PFSK-1 (cell line): ENCODE data around the gene BTBD19.

Experiments used
- FOXP2 ChIP-seq: optimal IDR thresholded peaks from 2 replicates; pipeline ENCODE3; 2011; ENCODE audit warnings: borderline replicate concordance, control low read depth, inconsistent platforms; ENCODE audit not compliant: insufficient read depth; ENCODE audit errors: extremely low read length, extremely low read depth
- POLR2AphosphoS5 ChIP-seq: IDR thresholded peaks from 2 replicates; pipeline ENCODE4 v1.6.1; 2012; ENCODE audit warnings: low read depth, mild to moderate bottlenecking, control low read depth, low read length, moderate library complexity
- SIN3A ChIP-seq: IDR thresholded peaks from 2 replicates; pipeline ENCODE4 v1.6.1; 2012; ENCODE audit warnings: mild to moderate bottlenecking, low read length, moderate library complexity, borderline replicate concordance; ENCODE audit not compliant: insufficient read depth
- TAF1 ChIP-seq: IDR thresholded peaks from 2 replicates; pipeline ENCODE4 v1.6.1; 2012; ENCODE audit warnings: low read length, control low read depth, borderline replicate concordance; ENCODE audit not compliant: insufficient read depth
- TF ChIP-seq, protein P1 (sequence below), 2 experiments: IDR thresholded peaks; 2 replicates each; pipeline versions ENCODE4 v1.6.1 to v1.8.0; 2011 to 2012; ENCODE audit warnings: low read depth in 2 of 2, low read length in 2 of 2, control low read depth in 1 of 2, inconsistent platforms in 1 of 2, mild to moderate bottlenecking in 1 of 2, moderate library complexity in 1 of 2; ENCODE audit not compliant: insufficient read depth in 1 of 2

Gene BTBD19

DNA sequence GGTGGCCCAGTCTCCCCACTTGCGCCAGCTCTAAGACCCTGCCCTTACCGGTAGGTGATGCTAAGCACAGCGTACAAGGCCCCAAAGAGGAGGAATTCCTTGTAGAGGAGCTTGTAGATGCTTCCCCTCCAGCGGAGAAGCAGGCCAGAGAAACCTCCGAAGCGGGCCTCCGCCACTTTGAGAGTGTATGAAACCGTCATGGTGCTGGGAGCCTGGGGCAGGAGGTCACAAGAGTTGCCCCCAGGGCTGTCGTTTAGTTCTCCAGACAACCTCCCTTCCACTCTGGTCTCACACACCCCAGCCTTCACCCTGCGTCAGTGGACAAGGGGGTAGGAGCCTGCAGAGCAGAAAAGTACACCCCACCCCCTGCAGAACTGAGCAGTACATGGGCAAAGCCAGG is 20.8 kb upstream of the BTBD19 start:
- TF ChIP-seq FOXP2 (no peak), SIN3A (no peak), POLR2AphosphoS5 (no peak), TAF1 (no peak)
- TF ChIP-seq, protein P1, sequence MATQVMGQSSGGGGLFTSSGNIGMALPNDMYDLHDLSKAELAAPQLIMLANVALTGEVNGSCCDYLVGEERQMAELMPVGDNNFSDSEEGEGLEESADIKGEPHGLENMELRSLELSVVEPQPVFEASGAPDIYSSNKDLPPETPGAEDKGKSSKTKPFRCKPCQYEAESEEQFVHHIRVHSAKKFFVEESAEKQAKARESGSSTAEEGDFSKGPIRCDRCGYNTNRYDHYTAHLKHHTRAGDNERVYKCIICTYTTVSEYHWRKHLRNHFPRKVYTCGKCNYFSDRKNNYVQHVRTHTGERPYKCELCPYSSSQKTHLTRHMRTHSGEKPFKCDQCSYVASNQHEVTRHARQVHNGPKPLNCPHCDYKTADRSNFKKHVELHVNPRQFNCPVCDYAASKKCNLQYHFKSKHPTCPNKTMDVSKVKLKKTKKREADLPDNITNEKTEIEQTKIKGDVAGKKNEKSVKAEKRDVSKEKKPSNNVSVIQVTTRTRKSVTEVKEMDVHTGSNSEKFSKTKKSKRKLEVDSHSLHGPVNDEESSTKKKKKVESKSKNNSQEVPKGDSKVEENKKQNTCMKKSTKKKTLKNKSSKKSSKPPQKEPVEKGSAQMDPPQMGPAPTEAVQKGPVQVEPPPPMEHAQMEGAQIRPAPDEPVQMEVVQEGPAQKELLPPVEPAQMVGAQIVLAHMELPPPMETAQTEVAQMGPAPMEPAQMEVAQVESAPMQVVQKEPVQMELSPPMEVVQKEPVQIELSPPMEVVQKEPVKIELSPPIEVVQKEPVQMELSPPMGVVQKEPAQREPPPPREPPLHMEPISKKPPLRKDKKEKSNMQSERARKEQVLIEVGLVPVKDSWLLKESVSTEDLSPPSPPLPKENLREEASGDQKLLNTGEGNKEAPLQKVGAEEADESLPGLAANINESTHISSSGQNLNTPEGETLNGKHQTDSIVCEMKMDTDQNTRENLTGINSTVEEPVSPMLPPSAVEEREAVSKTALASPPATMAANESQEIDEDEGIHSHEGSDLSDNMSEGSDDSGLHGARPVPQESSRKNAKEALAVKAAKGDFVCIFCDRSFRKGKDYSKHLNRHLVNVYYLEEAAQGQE (IDR thresholded peaks at IDR 0.05; ENCODE audit: insufficient read depth in 1 of 2, low read depth in 2 of 2, low read length in 2 of 2): no peak

DNA sequence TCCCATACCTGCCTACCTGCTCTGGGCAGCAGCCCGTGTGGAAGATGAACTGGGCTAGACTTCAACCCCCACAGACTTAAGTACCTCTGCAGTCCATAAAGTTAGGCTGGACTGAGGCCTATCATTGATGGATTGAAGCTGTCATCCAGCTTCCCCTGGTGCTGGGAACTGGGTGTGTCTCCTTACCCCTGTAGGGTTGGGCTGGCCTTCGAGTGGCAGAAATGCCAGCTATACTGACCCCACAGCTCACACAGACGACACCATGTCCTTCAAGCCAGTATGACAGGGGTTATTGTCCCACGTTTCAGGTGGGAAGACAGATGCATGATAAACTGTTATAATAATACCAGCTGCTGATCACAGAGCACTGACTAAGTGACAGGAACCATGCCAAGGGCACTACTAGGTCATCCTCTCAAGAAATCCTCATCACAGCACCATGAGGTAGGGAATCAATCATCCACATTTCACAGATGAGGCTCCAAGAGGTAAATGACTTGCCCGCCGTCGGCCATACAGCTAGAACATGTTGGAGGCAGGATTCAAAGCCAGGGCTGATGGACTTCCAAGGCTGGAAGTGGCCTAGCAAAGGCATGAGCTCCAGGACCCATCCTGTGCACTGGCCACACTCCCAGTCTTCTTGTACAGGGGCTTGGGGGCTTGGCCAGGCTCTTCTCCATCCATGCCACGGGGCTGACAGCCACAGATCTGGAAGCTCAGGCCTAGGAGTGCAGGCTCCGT is 20.0 kb upstream of the BTBD19 start, which contains the start of gene BEST4:
TSS of gene BEST4 (minus strand) at position 51 of the 741 bp plus-strand sequence. CDS start 465 bp downstream, outside the sequence.
- TF ChIP-seq SIN3A (no peak), TAF1 (no peak), POLR2AphosphoS5 (no peak), FOXP2 (no peak)
- TF ChIP-seq, protein P1 (IDR thresholded peaks at IDR 0.05; ENCODE audit: insufficient read depth in 1 of 2, low read depth in 2 of 2, low read length in 2 of 2): no peak

DNA sequence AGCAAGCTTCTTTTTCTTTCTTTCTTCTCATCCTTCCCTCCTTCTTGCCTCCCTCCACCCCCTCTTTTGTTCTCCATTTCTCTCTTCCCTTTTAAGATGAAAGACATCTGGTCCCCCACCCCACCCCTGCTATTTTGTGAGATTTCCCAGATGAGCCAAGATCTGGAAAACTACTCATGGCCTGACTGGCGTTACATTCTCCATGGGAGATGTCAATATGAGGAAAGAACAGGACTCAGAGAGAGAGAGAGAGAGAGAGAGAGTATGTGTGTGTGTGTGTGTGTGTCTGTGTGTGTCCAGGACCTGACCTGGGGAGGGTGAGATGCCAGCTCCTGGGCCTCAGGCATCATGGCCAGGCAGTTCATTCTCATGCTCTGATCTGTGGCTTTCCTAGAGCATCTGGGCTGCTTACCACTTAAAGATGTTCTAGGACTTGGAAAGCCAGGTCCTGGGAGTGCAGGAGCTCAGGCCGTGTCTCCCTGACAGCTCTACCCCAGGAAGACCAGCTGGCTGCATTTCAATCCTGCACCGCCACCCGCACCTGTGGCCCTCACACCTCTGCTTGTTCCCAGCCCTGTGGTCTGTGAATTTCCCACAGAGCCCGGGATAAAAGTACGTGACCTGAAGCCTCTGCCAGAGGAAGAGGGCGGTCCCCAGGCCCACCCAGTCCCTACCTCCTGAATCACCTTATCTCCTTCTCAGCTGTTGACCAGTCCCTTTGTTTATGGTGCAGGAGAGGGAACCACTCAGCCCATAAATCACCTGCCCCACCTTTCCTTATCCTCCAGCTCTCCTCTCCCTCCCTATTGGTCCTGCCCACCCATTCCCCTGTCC is 17.1 kb upstream of the BTBD19 start:
- TF ChIP-seq POLR2AphosphoS5 (no peak), TAF1 (no peak), FOXP2 (no peak), SIN3A (no peak)
- TF ChIP-seq, protein P1 (IDR thresholded peaks at IDR 0.05; ENCODE audit: insufficient read depth in 1 of 2, low read depth in 2 of 2, low read length in 2 of 2): no peak

- TF ChIP-seq SIN3A (no peak), POLR2AphosphoS5 (no peak), FOXP2 (no peak), TAF1 (no peak)
- TF ChIP-seq, protein P1 (IDR thresholded peaks at IDR 0.05; ENCODE audit: insufficient read depth in 1 of 2, low read depth in 2 of 2, low read length in 2 of 2): no peak
These were observed 15.4 kb upstream of the BTBD19 start for GRCh38 chr1:44792736-44793502.
